GM12878 (cell line): Measurements from ENCODE around the gene ANKRD24. TPM values are rescaled to one million over a fixed set of nuclear protein-coding genes. Genes with fewer than 3 reads are reported as not detected.

Experiments used
- BMI1 ChIP-seq: fragments of 450-650 bp; IDR thresholded peaks from 2 replicates; pipeline ENCODE4 v1.6.1; 2016; ENCODE audit warnings: mild to moderate bottlenecking, moderate library complexity, borderline replicate concordance
- CBX3 ChIP-seq: fragments of 200-600 bp; sonication (generic); IDR thresholded peaks from 2 replicates; pipeline ENCODE4 v1.6.1; 2016; ENCODE audit warnings: low read depth, borderline replicate concordance
- FOS ChIP-seq: IDR thresholded peaks from 3 replicates; pipeline ENCODE4 v1.6.1; 2011; ENCODE audit warnings: borderline replicate concordance; ENCODE audit not compliant: insufficient read length; ENCODE audit errors: extremely low read depth
- IKZF2 ChIP-seq, 2 experiments: fragments of 450-650 bp; IDR thresholded peaks; 2 replicates each; pipeline ENCODE4 v1.6.1; 2017; ENCODE audit warnings: mild to moderate bottlenecking in 2 of 2, moderate library complexity in 2 of 2
- JUND ChIP-seq: IDR thresholded peaks from 2 replicates; pipeline ENCODE4 v1.6.1; 2012; ENCODE audit warnings: low read depth, mild to moderate bottlenecking, low read length, improper control_type of control experiment, moderate library complexity
- KDM1A ChIP-seq: fragments of 200-600 bp; sonication (generic); IDR thresholded peaks from 2 replicates; pipeline ENCODE4 v1.6.1; 2016; ENCODE audit warnings: borderline replicate concordance
- MTA3 ChIP-seq: IDR thresholded peaks from 2 replicates; pipeline ENCODE4 v1.6.1; 2012; ENCODE audit warnings: low read length, inconsistent platforms, borderline replicate concordance
- MYC ChIP-seq: IDR thresholded peaks from 2 replicates; pipeline ENCODE4 v1.6.1; 2011; ENCODE audit warnings: mild to moderate bottlenecking, low read length, moderate library complexity, inconsistent platforms; ENCODE audit not compliant: insufficient read depth, insufficient replicate concordance, insufficient read length, severe bottlenecking
- NBN ChIP-seq: fragments of 450-650 bp; IDR thresholded peaks from 2 replicates; pipeline ENCODE4 v1.6.1; 2016
- RAD51 ChIP-seq: fragments of 450-650 bp; IDR thresholded peaks from 2 replicates; pipeline ENCODE4 v1.6.1; 2016; ENCODE audit warnings: moderate library complexity, mild to moderate bottlenecking, inconsistent platforms
- SIN3A ChIP-seq: IDR thresholded peaks from 2 replicates; pipeline ENCODE4 v1.6.1; 2012; ENCODE audit warnings: low read depth, low read length, improper control_type of control experiment
- SUPT20H ChIP-seq: IDR thresholded peaks from 2 replicates; pipeline ENCODE4 v1.6.1; 2011; ENCODE audit warnings: low read depth, mild to moderate bottlenecking, low read length, moderate library complexity, borderline replicate concordance; ENCODE audit not compliant: control insufficient read depth
- YBX1 ChIP-seq: fragments of 450-650 bp; IDR thresholded peaks from 2 replicates; pipeline ENCODE4 v1.6.1; 2016; ENCODE audit warnings: antibody characterized with exemption
- YY1 ChIP-seq: IDR thresholded peaks from 2 replicates; pipeline ENCODE4 v1.6.1; 2011; ENCODE audit warnings: low read depth, mild to moderate bottlenecking, low read length
- ZNF217 ChIP-seq: fragments of 450-650 bp; IDR thresholded peaks from 2 replicates; pipeline ENCODE4 v1.6.1; 2017; ENCODE audit warnings: antibody characterized with exemption, mild to moderate bottlenecking
- polyA plus RNA-seq, 11 experiments: library from polyadenylated mRNA; depleted of rRNA in 4 of 11; unstranded in 6 of 11; stranded (reverse) in 5 of 11; fragments of >200 nt; fragmentation: Nextera tagmentation in 4 of 11; fragmentation: Illumina TruSeq in 1 of 11; extraction: Ambion mirVana in 4 of 11; extraction: Trizol in 1 of 11; gene quantifications; 1 replicate in 1 of 11; 2 replicates in 10 of 11; pipeline versions ENCODE4 v1.2.1 to v1.2.3, GENCODE V29; 2011 to 2016; ENCODE audit warnings: inconsistent platforms in 2 of 11, missing spikeins in 2 of 11, low read depth in 1 of 11
- total RNA-seq, 4 experiments: library from RNA; depleted of rRNA in 3 of 4; stranded (reverse); fragments of >200 nt in 3 of 4; fragmentation: Illumina TruSeq in 1 of 4; extraction: Trizol in 1 of 4; gene quantifications; 2 replicates each; pipeline versions ENCODE4 v1.2.1 to v1.2.3, GENCODE V29; 2013 to 2021
- TF ChIP-seq, protein P1 (sequence below): fragments of 450-650 bp; IDR thresholded peaks from 2 replicates; pipeline ENCODE4 v1.6.1; 2017; ENCODE audit warnings: low read depth, mild to moderate bottlenecking, moderate library complexity
- TF ChIP-seq, protein P2 (sequence below): fragments of 450-650 bp; IDR thresholded peaks from 2 replicates; pipeline ENCODE4 v1.6.1; 2016; ENCODE audit warnings: mild to moderate bottlenecking

ANKRD24 gene
- total and polyA plus RNA-seq, 10 of the 15 experiments (the other 5 are each of a cell fraction or from before 2014, with no cell fraction given): 0.02 to 0.59 (median 0.35) TPM; not detected in 1

DNA sequence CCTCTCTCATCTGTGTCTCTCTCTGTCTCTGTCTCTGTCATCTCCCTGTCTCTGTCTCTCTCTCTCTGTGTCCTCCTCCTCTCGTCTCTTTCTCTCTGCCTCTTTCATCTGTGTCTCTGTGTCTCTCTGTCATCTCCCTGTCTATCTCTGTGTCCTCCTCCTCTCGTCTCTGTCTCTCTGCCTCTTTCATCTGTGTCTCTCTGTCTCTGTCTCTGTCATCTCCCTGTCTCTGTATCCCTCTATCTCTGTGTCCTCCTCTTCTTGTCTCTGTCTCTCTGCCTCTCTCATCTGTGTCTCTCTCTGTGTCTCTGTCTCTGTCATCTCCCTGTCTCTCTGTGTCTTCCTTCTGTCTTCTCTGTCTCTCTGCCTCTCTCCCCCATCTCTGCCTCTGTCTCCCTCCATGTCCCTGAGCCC lies 46.3 kb downstream of the ANKRD24 start (continued):
- TF ChIP-seq, protein P1, sequence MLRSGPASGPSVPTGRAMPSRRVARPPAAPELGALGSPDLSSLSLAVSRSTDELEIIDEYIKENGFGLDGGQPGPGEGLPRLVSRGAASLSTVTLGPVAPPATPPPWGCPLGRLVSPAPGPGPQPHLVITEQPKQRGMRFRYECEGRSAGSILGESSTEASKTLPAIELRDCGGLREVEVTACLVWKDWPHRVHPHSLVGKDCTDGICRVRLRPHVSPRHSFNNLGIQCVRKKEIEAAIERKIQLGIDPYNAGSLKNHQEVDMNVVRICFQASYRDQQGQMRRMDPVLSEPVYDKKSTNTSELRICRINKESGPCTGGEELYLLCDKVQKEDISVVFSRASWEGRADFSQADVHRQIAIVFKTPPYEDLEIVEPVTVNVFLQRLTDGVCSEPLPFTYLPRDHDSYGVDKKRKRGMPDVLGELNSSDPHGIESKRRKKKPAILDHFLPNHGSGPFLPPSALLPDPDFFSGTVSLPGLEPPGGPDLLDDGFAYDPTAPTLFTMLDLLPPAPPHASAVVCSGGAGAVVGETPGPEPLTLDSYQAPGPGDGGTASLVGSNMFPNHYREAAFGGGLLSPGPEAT: no peak
- TF ChIP-seq YY1 (no peak), RAD51 (peak; percentile 5; the same call in 1 of the 2 replicates), JUND (no peak), SUPT20H (no peak), YBX1 (peak; percentile 52; the same call in 1 of the 2 replicates), SIN3A (no peak), NBN (peak; percentile 98; the same call in 1 of the 2 replicates), IKZF2 (IDR thresholded peaks at IDR 0.05) (no peak), MYC (no peak), FOS (no peak), ZNF217 (0 out of 2 replicates have a peak, but pooled peaks have one; percentile 59), MTA3 (no peak), CBX3 (no peak), BMI1 (no peak), KDM1A (no peak)
- TF ChIP-seq, protein P2, sequence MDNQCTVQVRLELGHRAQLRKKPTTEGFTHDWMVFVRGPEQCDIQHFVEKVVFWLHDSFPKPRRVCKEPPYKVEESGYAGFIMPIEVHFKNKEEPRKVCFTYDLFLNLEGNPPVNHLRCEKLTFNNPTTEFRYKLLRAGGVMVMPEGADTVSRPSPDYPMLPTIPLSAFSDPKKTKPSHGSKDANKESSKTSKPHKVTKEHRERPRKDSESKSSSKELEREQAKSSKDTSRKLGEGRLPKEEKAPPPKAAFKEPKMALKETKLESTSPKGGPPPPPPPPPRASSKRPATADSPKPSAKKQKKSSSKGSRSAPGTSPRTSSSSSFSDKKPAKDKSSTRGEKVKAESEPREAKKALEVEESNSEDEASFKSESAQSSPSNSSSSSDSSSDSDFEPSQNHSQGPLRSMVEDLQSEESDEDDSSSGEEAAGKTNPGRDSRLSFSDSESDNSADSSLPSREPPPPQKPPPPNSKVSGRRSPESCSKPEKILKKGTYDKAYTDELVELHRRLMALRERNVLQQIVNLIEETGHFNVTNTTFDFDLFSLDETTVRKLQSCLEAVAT: peak; percentile 84
